Spleen (tissue), 11 donors: ENCODE results near the gene WIPF2. TPM values are rescaled to one million over a fixed set of nuclear protein-coding genes. Genes with fewer than 3 reads are reported as not detected.
A peak's percentile ranks its signal among the peaks of the same experiment; 100 is the strongest.

Experiments
- DNase-seq: peaks from one replicate; pipeline ENCODE4 v3.0.0-alpha.2; 2020
- H3K27ac ChIP-seq, 8 donors: fragments of 200-600 bp; sonication (generic) in 7 of 8; 1 replicate in 4 of 8; 2 replicates in 4 of 8; pipeline versions ENCODE4 v1.5.0 to v1.8.0; 2016 to 2021; ENCODE audit warnings: inconsistent platforms in 4 of 8, mild to moderate bottlenecking in 4 of 8, moderate library complexity in 1 of 8
- H3K27me3 ChIP-seq, 7 donors: fragments of 200-600 bp; sonication (generic) in 6 of 7; replicated peaks in 1 of 7; 1 replicate in 4 of 7; 2 replicates in 3 of 7; pipeline versions ENCODE4 v1.5.0 to v1.8.0; 2016 to 2021; ENCODE audit warnings: inconsistent platforms in 3 of 7, mild to moderate bottlenecking in 1 of 7
- H3K36me3 ChIP-seq, 6 donors: fragments of 200-600 bp; sonication (generic) in 5 of 6; 1 replicate in 4 of 6; 2 replicates in 2 of 6; pipeline versions ENCODE4 v1.5.0 to v1.8.0; 2016 to 2021; ENCODE audit warnings: inconsistent platforms in 2 of 6
- H3K4me1 ChIP-seq, 6 donors: fragments of 200-600 bp; sonication (generic) in 5 of 6; 1 replicate in 3 of 6; 2 replicates in 3 of 6; pipeline versions ENCODE4 v1.5.0 to v1.8.0; 2016 to 2021; ENCODE audit warnings: inconsistent platforms in 3 of 6
- H3K4me3 ChIP-seq, 8 donors: fragments of 200-600 bp; sonication (generic) in 7 of 8; 1 replicate in 4 of 8; 2 replicates in 4 of 8; pipeline versions ENCODE4 v1.5.0 to v1.8.0; 2016 to 2021; ENCODE audit warnings: inconsistent platforms in 4 of 8, mild to moderate bottlenecking in 4 of 8, moderate library complexity in 2 of 8
- H3K9me3 ChIP-seq, 8 donors: fragments of 200-600 bp; sonication (generic) in 7 of 8; 1 replicate in 4 of 8; 2 replicates in 4 of 8; pipeline versions ENCODE4 v1.5.0 to v1.8.0; 2016 to 2021; ENCODE audit warnings: inconsistent platforms in 4 of 8
- CTCF ChIP-seq, 11 experiments: fragments of 200-600 bp in 7 of 11; fragments of 450-650 bp in 4 of 11; sonication (generic) in 4 of 11; IDR thresholded peaks in 8 of 11; conservative IDR thresholded peaks in 3 of 11; 1 replicate in 7 of 11; 2 replicates in 4 of 11; pipeline versions ENCODE4 v1.4.0 to v1.8.0; 2016 to 2021; ENCODE audit warnings: antibody characterized with exemption in 11 of 11, inconsistent platforms in 4 of 11, mild to moderate bottlenecking in 1 of 11
- POLR2A ChIP-seq, 3 donors: fragments of 450-650 bp; IDR thresholded peaks; one replicate each; pipeline ENCODE4 v1.5.1; 2017; ENCODE audit warnings: antibody characterized with exemption in 3 of 3, mild to moderate bottlenecking in 1 of 3
- POLR2AphosphoS5 ChIP-seq, 3 donors: sonication (generic); formaldehyde crosslinking; IDR thresholded peaks; one replicate each; pipeline ENCODE4 v1.5.1; 2017; ENCODE audit warnings: antibody characterized with exemption in 3 of 3
- WGBS, 5 donors: extraction: QIAGEN DNeasy Blood & Tissue Kit in 3 of 5; methylation state at CpG; one replicate each; pipeline versions ENCODE4 v1.1.5 to v1.1.7; 2013 to 2018; 5-methylcytosine and 5-hydroxymethylcytosine counted together
- intact Hi-C: fragments of 100-400 bp; cut with DNase I; formaldehyde crosslinking; loops from one replicate; pipeline ENCODE4 v1.15.0; 2023; ENCODE audit warnings: low total_unique reads
- polyA plus RNA-seq, 3 donors: library from polyadenylated mRNA; stranded (reverse); fragments of 200-250 nt; gene quantifications; one replicate each; pipeline ENCODE4 v1.2.1, GENCODE V29; 2013
- total RNA-seq, 7 donors: library from RNA; depleted of rRNA in 3 of 7; stranded (reverse); fragments of >200 nt in 3 of 7; fragmentation: NEBNext Ultra II Directional in 4 of 7; extraction: Animal tissue kit (Norgen Biotek cat#: 25700) in 4 of 7; gene quantifications; one replicate each; pipeline versions ENCODE4 v1.1.0 to v1.2.1, GENCODE V29; 2016 to 2021
- donor health status: healthy with polysubstance abuse.
- donor health status: DM: no; HTN: no; CAD: no; lungs with moderate emphysema.
- donor health status: DM: no; HTN: no; CAD: no.
- donor health status: Bipolar disorder and iron deficiency.
- donor health status: healthy.
- donor health status: DM: no; HTN: no; CAD: no.
- donor health status: DM: yes; HTN: yes; CAD: no.

WIPF2 gene
- total and polyA plus RNA-seq, 10 donors: 3.7 to 43.2 (median 20.1) TPM

- Histone ChIP-seq H3K36me3 (peaks cover 0 to 7% (median 5%) of the 10 kb centered on the region in 6 donors), H3K27ac (peak overlapping the region; percentile 70 to 97 (median 90))
- 21 to 35% (median 26%) methylated on average over 15 to 17 of the region's 17 CpGs for WGBS, 5 donors
These were observed 107.1 kb downstream of the WIPF2 start for GRCh38 chr17:40326014-40326831.

GRCh38 chr17:40326832-40327199, 107.7 kb downstream of the WIPF2 start:
- DNase-seq: peak; percentile 58
- intact Hi-C loops: no loop called here
- Histone ChIP-seq H3K36me3 (peaks cover 0 to 13% (median 11%) of the 10 kb centered on the region in 6 donors), H3K27ac (peak overlapping the region; percentile 70 to 97 (median 90)), H3K27me3 (no peaks in the 10 kb centered on the region), H3K9me3 (no peaks in the 10 kb centered on the region), H3K4me1 (peaks cover 94 to 100% (median 100%) of the 10 kb centered on the region in 6 donors), H3K4me3 (peak overlapping the region in 3 of 8 donors; percentile 8 to 53 (median 12))
- TF ChIP-seq POLR2AphosphoS5 (IDR thresholded peaks at IDR 0.05) (no peak), CTCF (IDR thresholded peaks at IDR 0.05 in 8 of 11, conservative IDR thresholded peaks at IDR 0.05 in 3 of 11) (no peak), POLR2A (IDR thresholded peaks at IDR 0.05) (no peak)
- 16 to 75% (median 61%) methylated on average over 1 of the region's 1 CpG for WGBS, 5 donors

More at GRCh38 chr17:40326014-40326831, 107.1 kb downstream of the WIPF2 start:
- Histone ChIP-seq H3K4me1 (peaks cover 94 to 100% (median 100%) of the 10 kb centered on the region in 6 donors), H3K4me3 (peak overlapping the region in 3 of 8 donors; percentile 8 to 53 (median 12)), H3K27me3 (no peaks in the 10 kb centered on the region), H3K9me3 (no peaks in the 10 kb centered on the region)
- intact Hi-C loops: no loop called here
- peak; percentile 86 for DNase-seq
- TF ChIP-seq POLR2AphosphoS5 (IDR thresholded peaks at IDR 0.05): peak; percentile 45 to 64 (median 47)
- TF ChIP-seq CTCF (IDR thresholded peaks at IDR 0.05 in 8 of 11, conservative IDR thresholded peaks at IDR 0.05 in 3 of 11): no peak

- DNase-seq: peak; percentile 69
- H3K9me3 ChIP-seq: no peaks in the 10 kb centered on the region
- 68 to 82% (median 70%) methylated on average over 2 to 4 of the region's 4 CpGs for WGBS, 5 donors
- intact Hi-C loops: no loop called here
- peaks cover 0 to 18% (median 15%) of the 10 kb centered on the region in 6 donors for H3K36me3 ChIP-seq
- H3K27me3 ChIP-seq: no peaks in the 10 kb centered on the region
- H3K4me1 ChIP-seq: peaks cover 93 to 100% (median 100%) of the 10 kb centered on the region in 6 donors
- no peak for TF ChIP-seq POLR2A (IDR thresholded peaks at IDR 0.05)
- TF ChIP-seq CTCF (IDR thresholded peaks at IDR 0.05 in 8 of 11, conservative IDR thresholded peaks at IDR 0.05 in 3 of 11): no peak
- no peak for TF ChIP-seq POLR2AphosphoS5 (IDR thresholded peaks at IDR 0.05)
- H3K4me3 ChIP-seq: peak overlapping the region in 2 of 8 donors; percentile 12 to 53
- peak overlapping the region; percentile 70 to 97 (median 90) for H3K27ac ChIP-seq
These were observed 108.2 kb downstream of the WIPF2 start for GRCh38 chr17:40327244-40327729.
